NOMO-1 treated with dmso at 0.1 percent for 144 hours (cell line): ENCODE results near the gene GBX1.

ENCODE experiments used
- DNase-seq: peaks from one replicate; lab custom pipeline; 2025; ENCODE audit not compliant: unreplicated experiment; lab: John Stamatoyannopoulos, UW

The GBX1 gene

GRCh38 chr7:151116603-151117440, 50.7 kb downstream of the GBX1 start:
- no peak for DNase-seq

GRCh38 chr7:151115836-151116418, 51.6 kb downstream of the GBX1 start:
- no peak for DNase-seq

- DNase-seq = no peak
Measured at GRCh38 chr7:151115121-151115835, 52.2 kb downstream of the GBX1 start.

DNA sequence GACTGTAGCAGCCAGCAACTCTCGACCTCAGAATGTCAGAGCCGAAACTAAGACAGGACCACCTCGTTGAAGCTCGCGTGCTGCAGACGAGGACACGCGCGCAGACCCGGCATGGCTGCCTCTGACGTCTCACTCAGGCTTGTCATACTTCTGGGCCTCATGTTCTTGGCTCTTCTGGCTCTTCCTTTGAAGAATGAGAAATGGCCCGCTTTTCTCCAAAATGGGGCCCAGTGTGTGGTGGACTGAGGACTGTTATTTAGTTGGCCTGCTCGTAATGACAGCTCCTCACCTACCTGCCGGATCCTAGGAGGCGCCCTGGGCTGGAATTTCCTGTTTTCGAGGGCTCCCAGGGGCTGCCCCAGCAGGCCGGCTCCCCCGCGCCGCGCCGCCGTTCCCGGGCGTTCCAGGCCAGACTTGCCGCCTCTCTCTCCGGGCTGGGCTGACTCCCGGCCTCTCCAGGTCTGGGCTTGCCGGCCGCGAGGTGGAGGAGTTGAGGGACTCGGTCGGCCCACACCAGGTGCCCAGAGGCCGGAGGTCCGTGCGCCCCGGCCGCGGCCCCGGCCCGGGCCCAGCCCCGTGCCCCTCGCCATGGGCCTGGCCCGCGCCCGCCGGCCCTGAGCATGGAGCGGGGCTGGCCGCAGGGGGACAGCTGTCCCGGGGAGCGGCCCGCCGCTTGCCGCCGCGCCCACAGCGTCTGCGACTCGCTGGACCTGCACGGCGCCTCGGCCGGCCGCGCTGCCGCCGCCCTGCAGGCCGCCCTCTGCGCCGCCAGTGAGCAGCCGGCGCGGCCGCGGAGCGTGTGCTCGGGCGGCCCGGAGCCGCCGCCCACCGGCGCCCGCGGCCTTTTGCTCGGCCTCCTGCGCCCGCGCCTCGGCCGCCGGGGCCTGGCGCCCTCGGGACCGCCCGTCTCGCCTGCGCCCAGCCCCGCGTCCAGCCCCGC, 53.1 kb downstream of the GBX1 start:
- no peak for DNase-seq

GRCh38 chr7:151113344-151114150, 53.9 kb downstream of the GBX1 start:
- DNase-seq = no peak

- no peak for DNase-seq
Measured at GRCh38 chr7:151110941-151111645, 56.4 kb downstream of the GBX1 start.

GRCh38 chr7:151110236-151110940, 57.1 kb downstream of the GBX1 start:
- no peak for DNase-seq

GRCh38 chr7:151109094-151110048, 58.1 kb downstream of the GBX1 start:
- DNase-seq = no peak

- no peak for DNase-seq
Measured at GRCh38 chr7:151107882-151108281, 59.6 kb downstream of the GBX1 start.

GRCh38 chr7:151104411-151105235, 62.9 kb downstream of the GBX1 start:
- no peak for DNase-seq

DNA sequence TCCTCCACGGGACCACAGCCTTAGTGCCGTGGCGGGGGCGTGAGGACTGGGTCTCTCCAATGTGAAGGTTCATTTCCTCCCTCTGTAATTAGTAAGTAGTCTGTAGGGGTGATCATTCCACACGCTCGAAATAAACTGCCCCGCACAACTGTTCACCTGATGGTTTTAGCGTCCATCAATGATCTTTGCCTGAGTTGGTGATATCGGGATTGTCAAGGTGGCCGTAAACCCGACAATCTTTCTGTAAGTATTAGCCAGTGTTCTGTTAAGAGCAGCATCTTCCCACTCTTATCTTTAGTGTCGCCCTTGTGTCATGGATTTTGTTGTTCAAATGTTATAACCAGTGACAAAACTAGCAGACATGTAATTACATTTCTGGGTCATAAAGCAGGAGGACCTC, 63.5 kb downstream of the GBX1 start:
- DNase-seq = no peak

DNA sequence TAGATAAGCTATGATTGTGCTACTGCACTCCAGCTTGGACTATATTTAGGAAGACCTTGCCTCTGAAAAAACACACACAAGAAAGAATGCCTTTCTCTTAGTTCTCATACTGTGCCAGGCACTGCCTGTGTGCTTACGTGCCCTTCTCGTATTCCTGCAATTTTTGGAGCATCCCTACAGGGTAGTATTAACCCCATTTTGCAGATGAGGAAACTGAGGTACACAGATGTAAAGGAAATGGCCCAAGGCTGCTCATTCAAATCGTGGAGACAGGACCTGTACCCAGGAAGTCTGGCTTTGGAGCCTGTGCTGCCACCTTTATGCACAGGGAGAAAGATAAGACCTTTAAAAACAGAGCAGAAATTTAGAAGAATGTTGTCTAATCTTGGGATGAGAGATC, 64.5 kb downstream of the GBX1 start:
- DNase-seq = no peak

GRCh38 chr7:151101621-151102396, 65.7 kb downstream of the GBX1 start:
- no peak for DNase-seq

GRCh38 chr7:151100921-151101320, 66.6 kb downstream of the GBX1 start:
- no peak for DNase-seq

DNA sequence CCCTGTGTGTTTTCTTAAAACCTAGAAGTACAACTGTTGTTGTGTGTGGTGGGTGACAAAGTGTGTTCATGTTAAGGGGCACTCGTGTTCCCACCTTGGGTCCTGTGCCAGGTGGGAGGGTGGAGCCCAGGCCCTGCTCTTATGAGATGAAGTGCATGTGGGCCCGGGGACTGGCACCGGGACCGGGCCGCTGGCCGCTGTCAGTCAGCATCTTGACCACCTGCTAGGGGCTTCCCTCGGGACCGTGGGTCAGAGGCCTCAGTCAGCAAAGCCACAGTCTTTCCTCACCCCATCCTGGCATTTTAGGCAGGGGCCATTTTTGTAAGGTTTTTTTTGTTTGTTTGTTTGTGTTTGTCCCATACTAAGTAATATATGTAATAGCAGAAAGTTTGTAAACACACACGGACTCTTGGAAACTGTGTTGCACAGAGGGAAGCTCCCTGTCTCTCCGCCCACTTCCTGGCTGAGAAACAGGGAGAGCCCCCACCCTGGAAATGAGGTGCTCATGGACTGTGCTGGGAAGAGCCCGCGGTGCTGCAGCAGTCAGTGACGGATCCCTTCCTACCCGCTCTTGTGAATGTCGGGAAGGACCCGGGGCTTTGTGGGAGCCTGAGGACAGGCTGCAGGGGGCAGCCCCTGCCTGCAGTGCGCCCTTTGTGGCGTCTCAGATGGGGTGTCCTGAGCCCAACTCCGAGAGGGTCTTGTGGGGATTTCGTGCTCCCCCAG, 67.8 kb downstream of the GBX1 start:
- DNase-seq = no peak
